ENCODE measurements around the gene TBL3.

- TF ChIP-seq, protein P1, sequence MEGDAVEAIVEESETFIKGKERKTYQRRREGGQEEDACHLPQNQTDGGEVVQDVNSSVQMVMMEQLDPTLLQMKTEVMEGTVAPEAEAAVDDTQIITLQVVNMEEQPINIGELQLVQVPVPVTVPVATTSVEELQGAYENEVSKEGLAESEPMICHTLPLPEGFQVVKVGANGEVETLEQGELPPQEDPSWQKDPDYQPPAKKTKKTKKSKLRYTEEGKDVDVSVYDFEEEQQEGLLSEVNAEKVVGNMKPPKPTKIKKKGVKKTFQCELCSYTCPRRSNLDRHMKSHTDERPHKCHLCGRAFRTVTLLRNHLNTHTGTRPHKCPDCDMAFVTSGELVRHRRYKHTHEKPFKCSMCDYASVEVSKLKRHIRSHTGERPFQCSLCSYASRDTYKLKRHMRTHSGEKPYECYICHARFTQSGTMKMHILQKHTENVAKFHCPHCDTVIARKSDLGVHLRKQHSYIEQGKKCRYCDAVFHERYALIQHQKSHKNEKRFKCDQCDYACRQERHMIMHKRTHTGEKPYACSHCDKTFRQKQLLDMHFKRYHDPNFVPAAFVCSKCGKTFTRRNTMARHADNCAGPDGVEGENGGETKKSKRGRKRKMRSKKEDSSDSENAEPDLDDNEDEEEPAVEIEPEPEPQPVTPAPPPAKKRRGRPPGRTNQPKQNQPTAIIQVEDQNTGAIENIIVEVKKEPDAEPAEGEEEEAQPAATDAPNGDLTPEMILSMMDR (IDR thresholded peaks at IDR 0.05), result no peak
- TF ChIP-seq POLR2A (IDR thresholded peaks at IDR 0.05), result no peak
These were observed 15.3 kb downstream of the TBL3 start for GRCh38 chr16:1987198-1987597.
